Coronary artery (tissue), 2 donors: Measurements from ENCODE around the gene ADGRL2.

Source experiments
- DNase-seq: peaks from one replicate; pipeline ENCODE4 v3.0.0-alpha.2; 2017; ENCODE audit warnings: low spot score
- H3K27ac ChIP-seq, 2 donors: fragments of 200-600 bp; sonication (generic); one replicate each; pipeline ENCODE4 v1.5.1; 2016 to 2019
- H3K4me3 ChIP-seq: fragments of 200-600 bp; sonication (generic); 2 replicates; pipeline ENCODE4 v1.5.1; 2016; ENCODE audit warnings: mild to moderate bottlenecking, moderate library complexity
- TF ChIP-seq, protein P1 (sequence below): fragments of 200-600 bp; sonication (generic); IDR thresholded peaks from one replicate; pipeline ENCODE4 v1.5.1; 2019; ENCODE audit warnings: antibody characterized with exemption

Gene ADGRL2

DNA sequence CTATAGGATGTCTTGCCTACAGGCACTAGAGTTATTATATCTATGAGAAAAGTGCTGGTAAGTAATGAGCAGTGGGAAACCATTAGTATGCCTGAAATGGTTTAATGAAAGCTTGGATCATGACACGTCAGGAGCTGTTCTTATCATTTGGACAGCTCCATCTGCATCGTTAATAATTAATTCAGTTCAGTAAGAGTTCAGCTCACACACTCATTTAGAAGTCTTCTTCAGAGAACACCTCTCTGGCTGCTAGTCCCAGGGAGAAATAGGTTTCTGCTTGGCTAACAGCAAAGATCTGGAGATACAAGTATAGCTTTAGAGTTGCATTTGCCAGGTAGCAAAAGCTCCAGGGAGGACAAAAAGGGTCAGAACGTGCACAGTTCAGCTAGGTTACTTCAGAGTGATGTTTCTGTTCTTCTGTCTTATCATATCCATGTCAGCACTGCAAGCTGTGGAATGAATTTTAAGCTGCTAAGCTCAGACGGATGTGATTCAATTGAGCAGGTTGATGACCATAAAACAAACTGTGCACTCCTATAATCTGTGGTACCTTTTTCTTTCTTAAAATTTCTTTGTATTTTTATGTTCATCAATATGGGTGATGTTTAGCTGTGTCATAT, 173.6 kb downstream of the ADGRL2 start:
- DNase-seq, result no peak
- TF ChIP-seq, protein P1, sequence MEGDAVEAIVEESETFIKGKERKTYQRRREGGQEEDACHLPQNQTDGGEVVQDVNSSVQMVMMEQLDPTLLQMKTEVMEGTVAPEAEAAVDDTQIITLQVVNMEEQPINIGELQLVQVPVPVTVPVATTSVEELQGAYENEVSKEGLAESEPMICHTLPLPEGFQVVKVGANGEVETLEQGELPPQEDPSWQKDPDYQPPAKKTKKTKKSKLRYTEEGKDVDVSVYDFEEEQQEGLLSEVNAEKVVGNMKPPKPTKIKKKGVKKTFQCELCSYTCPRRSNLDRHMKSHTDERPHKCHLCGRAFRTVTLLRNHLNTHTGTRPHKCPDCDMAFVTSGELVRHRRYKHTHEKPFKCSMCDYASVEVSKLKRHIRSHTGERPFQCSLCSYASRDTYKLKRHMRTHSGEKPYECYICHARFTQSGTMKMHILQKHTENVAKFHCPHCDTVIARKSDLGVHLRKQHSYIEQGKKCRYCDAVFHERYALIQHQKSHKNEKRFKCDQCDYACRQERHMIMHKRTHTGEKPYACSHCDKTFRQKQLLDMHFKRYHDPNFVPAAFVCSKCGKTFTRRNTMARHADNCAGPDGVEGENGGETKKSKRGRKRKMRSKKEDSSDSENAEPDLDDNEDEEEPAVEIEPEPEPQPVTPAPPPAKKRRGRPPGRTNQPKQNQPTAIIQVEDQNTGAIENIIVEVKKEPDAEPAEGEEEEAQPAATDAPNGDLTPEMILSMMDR, result no peak
- no peak overlapping the region for H3K27ac ChIP-seq
- H3K4me3 ChIP-seq, result no peak overlapping the region

GRCh38 chr1:81974883-81975555, 174.3 kb downstream of the ADGRL2 start:
- H3K4me3 ChIP-seq, result no peak overlapping the region
- no peak for DNase-seq
- no peak overlapping the region for H3K27ac ChIP-seq
- TF ChIP-seq, protein P1, result no peak

GRCh38 chr1:81976539-81976938, 175.8 kb downstream of the ADGRL2 start:
- H3K27ac ChIP-seq, result no peak overlapping the region
- no peak for DNase-seq
- no peak overlapping the region for H3K4me3 ChIP-seq
- TF ChIP-seq, protein P1, result no peak

GRCh38 chr1:81978945-81979344, 178.2 kb downstream of the ADGRL2 start:
- TF ChIP-seq, protein P1, result no peak
- Histone ChIP-seq H3K4me3 (no peak overlapping the region), H3K27ac (no peak overlapping the region)
- no peak for DNase-seq

DNA sequence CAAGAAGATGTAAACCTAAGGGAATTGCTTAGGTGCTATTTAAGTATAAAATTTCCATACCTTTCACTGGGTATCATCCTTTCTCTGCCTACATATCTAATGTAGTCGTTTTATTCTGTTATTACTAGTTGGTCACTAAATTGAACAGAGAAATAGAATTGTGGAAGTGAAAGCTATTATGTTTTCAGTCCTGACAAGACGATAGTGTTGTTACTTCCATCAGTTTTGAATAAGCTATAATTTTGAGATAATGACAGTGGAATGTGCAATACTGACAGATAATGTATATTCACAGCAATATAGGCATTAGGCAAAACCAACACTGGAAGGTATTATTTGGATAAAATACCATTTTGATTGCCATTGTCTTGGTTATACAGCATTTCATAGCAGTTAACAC, 181.8 kb downstream of the ADGRL2 start:
- no peak overlapping the region for H3K27ac ChIP-seq
- no peak overlapping the region for H3K4me3 ChIP-seq
- DNase-seq, result no peak
- TF ChIP-seq, protein P1, result no peak

GRCh38 chr1:81989524-81989923, 188.8 kb downstream of the ADGRL2 start:
- TF ChIP-seq, protein P1, result no peak
- no peak overlapping the region for H3K27ac ChIP-seq
- H3K4me3 ChIP-seq, result no peak overlapping the region
- no peak for DNase-seq

DNA sequence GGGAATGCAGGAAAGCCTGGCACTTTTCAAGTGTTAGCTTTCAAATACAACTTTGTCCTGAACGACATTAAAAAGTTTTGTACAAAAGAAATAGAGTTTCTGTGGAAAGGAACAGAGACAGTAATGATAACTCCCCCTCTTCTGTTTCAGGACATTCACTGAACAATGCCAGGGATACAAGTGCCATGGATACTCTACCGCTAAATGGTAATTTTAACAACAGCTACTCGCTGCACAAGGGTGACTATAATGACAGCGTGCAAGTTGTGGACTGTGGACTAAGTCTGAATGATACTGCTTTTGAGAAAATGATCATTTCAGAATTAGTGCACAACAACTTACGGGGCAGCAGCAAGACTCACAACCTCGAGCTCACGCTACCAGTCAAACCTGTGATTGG, 189.5 kb downstream of the ADGRL2 start:
- Histone ChIP-seq H3K4me3 (no peak overlapping the region), H3K27ac (no peak overlapping the region)
- TF ChIP-seq, protein P1, result no peak
- DNase-seq, result no peak
